ENCODE results near the gene BCAS4.

DNA sequence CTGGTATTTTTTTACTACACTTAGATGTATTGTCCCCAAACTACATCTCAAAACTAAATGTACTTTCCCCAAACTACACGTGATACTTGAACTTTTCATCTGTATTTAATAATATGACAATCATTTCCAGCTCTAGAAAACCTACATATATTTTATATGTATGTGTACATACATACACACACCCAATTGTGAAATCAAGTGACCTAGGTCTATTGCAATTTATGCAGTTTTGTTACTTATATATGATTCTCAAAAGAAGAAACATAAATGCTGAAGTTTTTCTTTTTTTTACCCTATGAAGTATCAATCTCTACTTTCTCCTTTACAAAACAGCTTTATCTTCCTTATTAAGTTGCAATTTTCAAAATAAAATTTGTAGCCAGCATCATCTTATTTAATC lies 131.7 kb downstream of the BCAS4 start:
- TF ChIP-seq CTCF (conservative IDR thresholded peaks at IDR 0.05) (no peak), ZFX (IDR thresholded peaks at IDR 0.05) (no peak)
